Left ventricle myocardium superior (tissue), 1 donor: ENCODE measurements around the gene CAPN5. TPM values are rescaled to one million over a fixed set of nuclear protein-coding genes. Genes with fewer than 3 reads are reported as not detected.

Experiments used
- ATAC-seq: fragments of 200-7000 bp; cut with Tn5 transposase; one replicate; pipeline ENCODE4 v1.9.1; 2020; ENCODE audit warnings: mild to moderate bottlenecking, moderate library complexity
- DNase-seq: peaks from one replicate; pipeline ENCODE4 v3.0.0-alpha.2; 2020
- intact Hi-C: fragments of 100-400 bp; cut with micrococcal nuclease; formaldehyde crosslinking; loops from one replicate; pipeline ENCODE4 v1.11.0; 2022
- total RNA-seq: library from RNA; stranded (reverse); fragmentation: NEBNext Ultra II Directional; extraction: Animal tissue kit (Norgen Biotek cat#: 25700); gene quantifications from one replicate; pipeline ENCODE4 v1.2.1, GENCODE V29; 2021
- donor health status: DM: no; HTN: yes; CAD: no; lungs with severe emphysema.

Gene CAPN5
- total RNA-seq, 1 donor from 2014 or later: 2.5 TPM

- DNase-seq (peak; percentile 16), ATAC-seq (no peak)
- intact Hi-C loops: no loop called here
These were observed 86.1 kb downstream of the CAPN5 start for GRCh38 chr11:77152846-77153245.

- ATAC-seq (no peak), DNase-seq (peak; percentile 15)
- intact Hi-C loops: no loop called here
These were observed 86.8 kb downstream of the CAPN5 start for GRCh38 chr11:77153276-77154185.

- ATAC-seq (peak; percentile 92), DNase-seq (peak; percentile 84)
- intact Hi-C loops: no loop called here
These were observed 87.8 kb downstream of the CAPN5 start for GRCh38 chr11:77154381-77155081.

GRCh38 chr11:77155082-77155475 is 88.3 kb downstream of the CAPN5 start:
- DNase-seq: peak; percentile 22
- no peak for ATAC-seq
- intact Hi-C loops: no loop called here

- ATAC-seq (no peak), DNase-seq (peak; percentile 12)
- intact Hi-C loops: no loop called here
These were observed 88.9 kb downstream of the CAPN5 start for GRCh38 chr11:77155556-77156130.

- intact Hi-C loops: no loop called here
- ATAC-seq (no peak), DNase-seq (peak; percentile 19)
These were observed 89.8 kb downstream of the CAPN5 start for GRCh38 chr11:77156396-77157195.

- DNase-seq: peak; percentile 24
- intact Hi-C loops: no loop called here
- ATAC-seq: no peak
These were observed 91.4 kb downstream of the CAPN5 start for GRCh38 chr11:77158041-77158695.

- peak; percentile 2 for DNase-seq
- ATAC-seq: no peak
- intact Hi-C loops: no loop called here
These were observed 92.6 kb downstream of the CAPN5 start for GRCh38 chr11:77159219-77159936.

GRCh38 chr11:77159937-77160495 is 93.2 kb downstream of the CAPN5 start:
- DNase-seq (peak; percentile 12), ATAC-seq (no peak)
- intact Hi-C loops: no loop called here

- DNase-seq (no peak), ATAC-seq (no peak)
- intact Hi-C loops: no loop called here
These were observed 96.5 kb downstream of the CAPN5 start for GRCh38 chr11:77163271-77163670.

GRCh38 chr11:77165066-77165465 is 98.3 kb downstream of the CAPN5 start:
- DNase-seq: no peak
- intact Hi-C loops: no loop called here
- ATAC-seq: no peak

- intact Hi-C loops: no loop called here
- no peak for ATAC-seq
- peak; percentile 15 for DNase-seq
These were observed 99.2 kb downstream of the CAPN5 start for GRCh38 chr11:77166021-77166420.

GRCh38 chr11:77167111-77167626 is 100.4 kb downstream of the CAPN5 start:
- intact Hi-C loops: no loop called here
- DNase-seq: no peak
- no peak for ATAC-seq

- DNase-seq (peak; percentile 13), ATAC-seq (no peak)
- intact Hi-C loops: no loop called here
These were observed 101.0 kb downstream of the CAPN5 start for GRCh38 chr11:77167791-77168190.

GRCh38 chr11:77170107-77170506 is 103.3 kb downstream of the CAPN5 start:
- ATAC-seq (no peak), DNase-seq (no peak)
- intact Hi-C loops: no loop called here

- intact Hi-C loops: no loop called here
- ATAC-seq (no peak), DNase-seq (no peak)
These were observed 104.5 kb downstream of the CAPN5 start for GRCh38 chr11:77171254-77171653.

- DNase-seq (peak; percentile 19), ATAC-seq (no peak)
- intact Hi-C loops: no loop called here
These were observed 105.3 kb downstream of the CAPN5 start for GRCh38 chr11:77171885-77172665.
